HG02571 (cell line): Measurements from ENCODE around the gene CALR3.
"Not testable (repeated sequence)": the region's sequence is repeated elsewhere in the genome, so short reads cannot be mapped to it uniquely, and the experiment has no call there.

Experiments
- ATAC-seq: cut with Tn5 transposase; IDR thresholded peaks from one replicate; pipeline ENCODE4 v1.9.1; 2021; ENCODE audit warnings: mild to moderate bottlenecking, moderate library complexity; ENCODE audit not compliant: unreplicated experiment

Gene CALR3

DNA sequence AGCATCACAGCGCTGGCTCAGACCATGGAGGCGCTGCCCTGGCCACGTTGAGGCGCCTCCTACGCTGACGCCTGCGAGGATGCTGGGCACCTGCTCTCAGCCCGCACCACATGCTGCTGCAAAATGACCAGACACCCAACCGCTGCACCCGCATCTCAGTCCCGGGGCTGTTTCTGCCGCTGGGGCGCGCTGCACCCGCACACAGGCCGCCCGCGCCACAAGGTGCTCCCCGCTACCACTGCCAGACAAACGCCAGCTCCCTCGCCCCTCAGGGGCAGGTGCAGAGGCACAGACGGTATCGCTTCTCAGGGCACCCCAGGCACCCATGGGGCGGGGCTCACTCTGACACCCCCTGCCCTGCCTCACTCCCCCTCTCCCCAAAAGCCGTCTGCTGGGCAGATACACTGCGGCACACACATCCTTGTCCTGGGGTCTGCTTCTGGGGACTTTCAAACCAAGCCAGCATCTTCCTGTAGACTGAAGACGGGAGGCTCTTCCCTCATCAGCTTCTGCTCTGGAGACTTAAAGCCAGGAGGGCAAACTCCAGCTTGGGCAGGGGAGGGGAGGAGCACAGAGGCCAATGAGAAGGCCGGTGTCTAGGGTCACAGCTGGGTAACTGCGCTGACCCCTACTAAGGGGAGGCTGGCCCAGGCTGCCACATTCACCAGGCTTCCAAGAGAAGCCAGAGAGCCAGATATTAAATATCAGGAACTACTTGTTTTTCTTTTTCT is 29.9 kb upstream of the CALR3 start:
- no peak for ATAC-seq

- no peak for ATAC-seq
These were observed 29.2 kb upstream of the CALR3 start for GRCh38 chr19:16524991-16525734.

DNA sequence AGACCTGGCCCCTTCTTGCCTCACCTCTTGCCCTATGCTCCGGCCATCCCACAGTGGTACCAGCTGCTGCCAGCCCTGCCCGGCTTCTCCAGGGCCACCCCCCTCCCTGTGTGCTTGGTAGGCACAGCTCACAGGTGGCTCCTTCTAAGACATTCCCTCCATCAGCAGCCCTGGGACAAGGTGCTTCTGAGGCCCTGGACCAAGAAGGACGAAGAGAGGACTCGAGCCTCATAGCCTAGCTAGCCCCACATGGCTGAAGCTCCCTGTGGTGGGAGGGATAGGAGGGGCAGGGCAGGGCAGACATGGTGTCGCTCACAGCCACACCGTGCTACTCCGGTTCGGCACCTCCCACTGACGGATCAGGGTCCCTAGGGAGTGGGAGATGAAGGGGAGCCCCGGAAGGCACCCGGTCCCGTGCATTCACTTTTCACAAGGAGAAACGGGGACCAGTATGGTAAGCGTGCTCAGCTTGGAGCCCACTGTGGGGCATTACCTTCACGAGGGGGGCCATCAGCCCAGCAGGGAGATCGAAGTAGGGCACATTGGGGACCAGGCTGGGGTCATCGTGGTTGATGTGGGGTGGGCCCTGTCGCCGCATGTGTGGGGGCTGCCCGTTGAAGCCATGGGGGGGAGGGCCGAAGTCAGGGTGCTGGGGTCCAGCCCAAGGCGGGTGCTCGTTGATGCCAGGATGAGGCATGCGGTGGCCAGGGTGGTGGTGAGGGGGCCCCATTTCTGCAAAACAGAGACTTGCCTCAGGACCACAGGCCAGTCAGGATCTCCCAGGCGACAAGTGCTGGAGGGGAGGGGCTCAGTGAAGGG is 26.8 kb upstream of the CALR3 start:
- ATAC-seq = no peak

DNA sequence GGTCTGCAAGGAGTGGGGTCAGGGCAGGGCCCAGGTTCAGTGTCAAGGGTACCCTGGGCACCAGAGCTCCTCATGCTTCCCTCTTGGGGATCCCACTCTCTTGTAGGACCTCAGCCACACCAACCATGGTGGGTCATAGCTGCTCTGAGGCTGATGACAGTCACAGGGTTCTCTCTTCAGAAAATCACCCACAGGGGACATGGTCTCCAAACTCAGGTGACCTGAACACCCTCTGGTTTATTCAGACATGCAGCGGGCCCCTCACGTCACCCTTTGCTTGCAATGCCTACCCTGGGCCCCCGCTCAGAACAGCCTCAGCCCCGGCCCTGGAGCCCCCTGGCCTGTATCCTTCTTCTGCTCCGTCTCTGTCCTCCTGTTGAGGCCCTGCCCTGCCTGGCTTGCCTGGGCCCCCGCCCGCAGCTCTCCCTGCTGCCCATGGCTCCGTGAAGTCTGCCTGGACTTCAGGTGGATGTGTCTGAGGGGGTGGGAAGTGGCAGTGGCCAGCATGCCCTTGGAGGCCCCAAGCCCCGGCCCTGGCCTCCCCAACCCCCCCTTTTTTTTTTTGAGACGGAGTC is 25.8 kb upstream of the CALR3 start:
- ATAC-seq = no peak

DNA sequence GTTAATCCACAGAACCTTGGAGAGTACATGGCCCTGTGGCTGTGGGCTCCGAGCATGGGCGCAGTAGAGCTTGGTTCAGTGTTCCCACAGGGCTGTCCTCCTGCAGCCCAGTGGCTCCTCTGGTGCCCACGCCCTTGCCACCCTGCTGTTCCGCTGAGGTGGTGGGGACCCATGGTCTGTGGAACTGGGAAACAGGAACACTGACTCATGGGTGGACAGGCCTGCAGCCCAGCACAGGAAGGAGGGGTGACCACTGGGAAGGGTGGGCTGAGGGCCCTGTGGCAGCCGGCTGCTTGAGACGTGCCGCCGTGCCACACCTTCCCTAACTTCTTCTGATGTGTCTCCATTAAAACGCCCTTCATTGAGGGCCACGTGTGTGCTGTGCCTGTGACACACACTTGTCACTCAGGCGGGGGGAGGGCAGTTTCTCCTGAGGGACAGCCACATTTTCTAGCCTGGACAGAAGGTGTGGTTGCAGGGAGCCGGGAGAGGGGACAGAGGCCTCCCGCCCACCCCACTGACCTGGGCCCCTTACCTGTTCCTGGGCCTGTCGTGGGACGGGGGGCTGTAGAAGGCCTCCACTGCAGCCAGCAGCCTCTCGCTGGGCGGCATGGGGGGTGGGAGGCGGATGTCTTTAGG is 25.1 kb upstream of the CALR3 start:
- ATAC-seq = no peak

GRCh38 chr19:16520074-16520973 is 24.4 kb upstream of the CALR3 start:
- no peak for ATAC-seq

GRCh38 chr19:16519230-16519687 is 23.3 kb upstream of the CALR3 start:
- no peak for ATAC-seq

DNA sequence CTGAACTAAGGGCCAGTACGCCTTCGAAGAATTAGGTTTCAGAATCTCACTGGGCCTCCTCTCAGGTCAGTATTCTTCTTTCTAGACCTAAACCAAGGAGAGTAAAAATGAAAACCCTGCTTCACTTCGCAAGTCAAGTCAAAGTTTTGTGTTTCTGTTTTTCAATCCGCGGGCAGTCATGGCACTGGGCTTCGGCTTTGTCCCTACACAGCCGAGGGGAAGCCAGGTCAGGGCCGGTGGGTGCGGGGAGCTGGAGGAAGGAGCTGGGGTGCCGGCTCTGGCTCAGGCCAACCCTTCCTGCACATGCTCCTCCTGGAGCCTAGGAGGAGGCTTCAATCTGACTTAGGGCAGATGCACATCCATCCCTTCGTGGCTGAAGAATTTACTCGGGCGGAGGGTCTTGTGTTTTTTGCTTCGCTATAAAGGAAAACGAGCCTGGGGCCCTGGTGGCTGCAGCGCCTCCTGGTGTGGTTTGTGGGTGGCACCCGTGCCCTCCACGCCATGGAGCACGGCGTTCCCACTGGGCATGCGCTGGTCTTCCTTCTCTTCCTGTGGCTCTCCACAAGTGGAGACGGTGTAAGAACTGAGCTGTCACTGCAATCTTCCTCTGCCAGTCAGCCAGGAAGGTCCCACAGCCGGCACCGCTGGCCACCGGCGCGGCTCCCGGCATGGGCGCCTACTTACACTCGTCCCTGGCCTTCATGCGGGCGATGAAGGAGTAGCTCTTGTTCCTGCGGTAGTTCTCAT is 22.7 kb upstream of the CALR3 start:
- no peak for ATAC-seq

- no peak for ATAC-seq
These were observed 22.1 kb upstream of the CALR3 start for GRCh38 chr19:16518061-16518460.

- ATAC-seq = no peak
These were observed 21.1 kb upstream of the CALR3 start for GRCh38 chr19:16516923-16517610.

- ATAC-seq = no peak
These were observed 20.4 kb upstream of the CALR3 start for GRCh38 chr19:16516381-16516780.

GRCh38 chr19:16514383-16515019 is 18.5 kb upstream of the CALR3 start:
- no peak for ATAC-seq

- ATAC-seq = not testable (repeated sequence)
These were observed 16.6 kb upstream of the CALR3 start for GRCh38 chr19:16512611-16513010.

DNA sequence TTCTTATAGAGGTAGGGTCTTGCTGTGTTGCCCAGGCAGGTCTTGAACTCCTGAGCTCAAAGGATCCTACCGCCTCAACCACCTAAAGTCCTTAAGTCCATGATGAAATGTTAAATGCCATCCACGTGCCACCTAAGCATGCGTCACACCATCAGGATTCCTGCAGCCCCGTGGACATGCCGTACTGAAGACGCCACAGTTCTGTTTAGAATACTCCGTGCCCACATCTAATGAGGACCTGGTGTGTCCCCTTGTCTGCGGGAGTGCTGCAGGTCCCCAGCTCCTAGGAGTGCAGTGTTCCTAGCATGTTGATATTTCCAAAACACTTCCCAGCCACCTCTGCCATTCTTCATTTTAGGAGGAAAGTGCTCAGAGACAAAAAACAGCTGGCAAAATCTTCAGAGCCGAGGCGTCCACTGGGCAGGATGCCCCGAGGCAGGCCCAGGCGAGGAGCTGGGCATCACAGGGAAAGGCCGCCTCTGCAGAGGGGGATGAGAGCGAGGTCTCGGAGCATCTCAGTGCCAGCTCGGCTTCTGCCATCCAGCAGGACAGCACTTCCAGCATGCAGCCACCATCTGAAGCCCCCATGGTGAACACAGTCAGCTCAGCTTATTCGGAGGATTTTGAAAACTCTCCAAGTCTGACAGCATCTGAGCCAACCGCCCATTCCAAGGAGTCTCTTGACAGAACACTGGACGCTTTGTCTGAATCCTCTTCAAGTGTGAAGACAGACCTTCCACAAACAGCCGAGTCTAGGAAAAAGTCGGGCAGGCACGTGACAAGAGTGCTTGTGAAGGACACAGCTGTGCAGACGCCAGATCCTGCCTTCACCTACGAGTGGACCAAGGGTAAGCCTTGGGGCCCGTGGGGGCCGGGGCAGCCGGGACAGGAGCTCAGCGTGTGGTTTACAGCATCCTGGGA is 13.4 kb upstream of the CALR3 start:
- no peak for ATAC-seq

- no peak for ATAC-seq
These were observed 12.6 kb upstream of the CALR3 start for GRCh38 chr19:16508546-16508945.

DNA sequence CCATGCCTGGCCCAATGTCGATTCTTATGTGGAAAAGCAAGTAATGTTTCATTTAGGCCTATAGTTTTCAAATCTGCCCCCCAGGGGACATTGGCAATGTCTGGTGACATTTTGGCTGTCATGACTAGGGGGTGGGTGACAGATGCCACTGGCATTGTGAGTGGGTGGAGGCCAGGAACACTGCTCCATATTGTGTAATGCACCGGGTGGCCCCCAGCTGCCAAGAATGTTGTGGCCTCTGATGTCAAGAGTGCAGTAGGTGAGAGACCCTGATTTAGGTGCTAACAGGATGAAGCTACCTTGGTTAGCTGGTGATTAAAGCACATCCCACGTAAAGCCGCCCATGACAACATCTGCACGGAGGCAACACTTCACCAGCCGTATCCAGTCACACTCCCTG is 11.0 kb upstream of the CALR3 start:
- ATAC-seq = no peak

DNA sequence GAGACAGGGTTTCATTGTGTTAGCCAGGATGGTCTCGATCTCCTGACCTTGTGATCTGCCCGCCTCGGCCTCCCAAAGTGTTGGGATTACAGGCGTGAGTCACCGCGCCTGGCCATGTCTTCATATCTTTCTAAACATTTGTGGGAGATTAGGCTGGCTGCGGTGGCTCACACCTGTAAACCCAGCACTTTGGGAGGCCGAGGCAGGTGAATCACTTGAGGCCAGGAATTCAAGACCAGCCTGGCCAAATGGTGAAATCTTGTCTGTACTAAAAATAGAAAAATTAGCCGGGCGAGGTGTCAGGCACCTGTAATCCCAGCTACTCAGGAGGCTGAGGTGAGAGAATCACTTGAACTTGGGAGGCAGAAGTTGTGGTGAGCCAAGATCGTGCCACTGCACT is 10.2 kb upstream of the CALR3 start:
- ATAC-seq = not testable (repeated sequence)
